ENCODE measurements around the gene AKTIP.
"Not testable (repeated sequence)": the region's sequence is repeated elsewhere in the genome, so short reads cannot be mapped to it uniquely, and the experiment has no call there.

Gene AKTIP

GRCh38 chr16:53515811-53516210, 12.8 kb upstream of the AKTIP start:
- no peak for DNase-seq (ENCODE audit: low read depth, low spot score)

- DNase-seq (ENCODE audit: low read depth, low spot score), result no peak
These were observed 12.2 kb upstream of the AKTIP start for GRCh38 chr16:53515259-53515658.

- not testable (repeated sequence) for DNase-seq (ENCODE audit: low read depth, low spot score)
These were observed 9.8 kb upstream of the AKTIP start for GRCh38 chr16:53512795-53513194.

GRCh38 chr16:53511403-53512280, 8.6 kb upstream of the AKTIP start:
- no peak for DNase-seq (ENCODE audit: low read depth, low spot score)

DNA sequence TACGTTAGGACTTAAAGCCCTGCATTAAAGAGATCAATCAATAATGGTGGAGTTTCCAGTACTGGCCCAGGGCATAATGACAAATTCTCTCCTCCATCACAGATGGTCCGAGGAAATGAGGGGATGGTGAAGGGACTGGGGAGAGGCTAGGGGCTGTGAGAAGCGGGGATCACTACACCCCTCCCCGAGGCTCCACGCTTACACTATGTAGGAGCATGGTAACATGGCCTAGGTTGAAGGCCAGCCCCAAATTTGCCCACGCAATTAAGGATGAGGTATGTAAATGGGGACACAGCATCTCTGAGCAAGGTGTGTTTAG, 8.0 kb upstream of the AKTIP start:
- no peak for DNase-seq (ENCODE audit: low read depth, low spot score)

- no peak for DNase-seq (ENCODE audit: low read depth, low spot score)
These were observed 7.7 kb upstream of the AKTIP start for GRCh38 chr16:53510704-53511070.

- DNase-seq (ENCODE audit: low read depth, low spot score), result no peak
These were observed 7.1 kb upstream of the AKTIP start for GRCh38 chr16:53509906-53510703.

DNA sequence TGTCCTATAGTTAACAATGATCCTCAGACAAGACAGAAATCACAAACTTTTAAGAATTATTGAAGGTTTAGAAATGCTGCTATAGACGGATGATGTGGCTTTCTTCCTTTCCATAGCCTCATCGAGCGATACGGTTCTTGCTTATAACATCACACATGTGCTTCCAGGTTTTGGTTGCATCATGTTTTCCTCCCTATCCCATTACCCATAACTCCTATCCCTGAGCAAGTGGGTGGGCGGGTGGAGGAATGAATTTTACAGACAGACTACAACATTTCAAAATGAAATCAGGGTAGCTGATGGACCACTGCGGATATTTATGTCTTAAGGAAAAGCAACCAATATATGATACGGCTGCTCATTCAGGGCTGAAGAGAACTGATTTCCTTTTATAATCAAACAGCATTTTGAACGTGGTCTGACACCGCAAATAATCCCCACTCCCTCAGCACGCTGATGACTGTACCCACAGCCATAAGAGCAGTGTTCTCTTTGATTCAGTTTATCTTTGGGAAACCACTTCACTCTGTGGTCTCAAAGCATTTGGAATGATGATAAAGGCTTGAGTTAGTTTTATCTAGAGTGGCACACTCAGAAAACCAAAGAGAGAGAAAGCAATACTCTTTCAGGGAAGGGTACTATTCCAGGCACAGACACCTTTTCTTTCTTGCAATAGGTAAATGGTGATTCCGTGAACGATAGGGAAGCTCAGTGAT, 4.6 kb upstream of the AKTIP start:
- no peak for DNase-seq (ENCODE audit: low read depth, low spot score)

DNA sequence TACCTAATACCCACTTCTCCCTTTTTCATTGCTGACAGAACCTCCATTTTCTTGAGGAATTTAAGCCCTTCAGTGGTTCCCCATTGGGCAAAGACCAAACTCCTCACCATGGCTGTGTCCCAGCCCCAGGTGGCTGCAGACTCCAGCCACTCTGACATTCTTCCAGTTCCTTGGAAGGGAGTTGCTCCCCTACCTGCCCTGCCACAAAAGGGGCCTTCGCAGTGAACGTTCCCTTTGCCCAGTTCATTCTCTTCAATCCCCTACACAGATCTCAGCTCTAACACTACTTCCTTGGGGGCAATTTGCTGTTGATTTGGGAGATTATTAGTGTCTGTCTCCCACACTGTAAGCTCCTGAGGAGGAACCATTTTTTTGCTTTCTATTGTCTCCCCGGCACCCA, 3.2 kb upstream of the AKTIP start:
- no peak for DNase-seq (ENCODE audit: low read depth, low spot score)

GRCh38 chr16:53504665-53505064, 1.7 kb upstream of the AKTIP start:
- no peak for DNase-seq (ENCODE audit: low read depth, low spot score)

DNA sequence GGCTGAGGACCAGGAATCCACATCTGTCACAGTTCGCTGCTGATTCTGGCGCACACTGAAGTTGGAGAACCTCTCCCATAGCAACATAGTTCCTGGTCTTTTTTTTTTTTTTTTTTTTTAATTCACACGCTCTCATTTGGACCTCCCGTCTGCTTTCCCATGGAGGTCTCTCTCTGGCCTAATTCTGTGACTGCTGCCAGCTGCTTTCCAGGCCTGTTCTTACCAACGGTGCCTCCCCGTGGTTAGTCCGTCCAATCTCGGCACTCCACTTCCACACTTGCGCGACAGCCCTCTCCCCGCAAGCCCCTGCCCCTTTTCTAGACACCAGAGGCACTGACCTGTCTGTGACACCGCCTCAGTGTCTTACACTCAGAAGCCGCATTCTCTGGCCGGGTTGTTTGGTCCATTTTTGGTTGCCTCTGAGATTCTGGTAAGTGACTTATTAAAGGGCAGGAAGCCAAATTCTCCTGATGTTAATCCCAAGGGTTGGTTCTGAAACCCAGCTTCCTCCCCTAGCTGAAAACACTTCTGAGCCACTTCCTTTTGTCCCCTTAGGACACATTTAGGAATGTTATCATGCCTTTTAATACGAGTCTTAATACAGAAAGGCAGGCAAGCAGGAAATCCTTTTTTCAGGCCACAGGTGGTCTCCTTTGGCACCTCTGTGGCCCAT, 1.1 kb upstream of the AKTIP start:
- DNase-seq (ENCODE audit: low read depth, low spot score), result no peak

- DNase-seq (ENCODE audit: low read depth, low spot score), result peak; percentile 100
These were observed 388 bp upstream of the AKTIP start for GRCh38 chr16:53503270-53503923.

DNA sequence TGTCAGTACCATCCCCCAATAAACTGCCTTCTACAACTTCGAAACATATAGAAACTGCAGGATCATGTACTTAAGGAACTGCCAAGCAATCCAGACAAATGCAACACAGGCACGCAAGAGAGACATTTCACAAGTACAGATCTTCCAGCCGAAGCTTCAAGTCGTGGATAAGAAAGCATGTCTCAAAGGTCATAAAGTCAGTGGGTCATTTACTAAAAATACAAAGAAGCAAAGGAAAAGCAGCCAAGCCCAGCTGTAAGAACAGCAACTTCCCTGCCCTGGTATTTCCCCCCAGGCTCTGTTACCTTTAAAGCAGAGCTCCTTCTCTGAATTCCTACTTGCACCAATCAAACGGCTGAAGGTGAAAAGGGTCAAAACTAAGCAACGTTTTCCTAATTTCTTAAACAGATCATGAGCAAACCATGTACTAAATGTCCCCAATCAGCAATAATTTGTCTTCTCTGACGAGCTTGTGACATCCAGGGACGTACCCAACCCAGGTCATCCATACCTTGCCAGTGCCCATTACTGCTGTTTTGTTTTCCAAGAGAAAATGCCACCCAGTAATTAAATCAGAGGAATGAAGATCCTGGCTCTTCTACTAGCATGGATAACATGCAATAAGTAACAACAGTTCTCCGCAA, 1.7 kb downstream of the AKTIP start:
- no peak for DNase-seq (ENCODE audit: low read depth, low spot score)

DNA sequence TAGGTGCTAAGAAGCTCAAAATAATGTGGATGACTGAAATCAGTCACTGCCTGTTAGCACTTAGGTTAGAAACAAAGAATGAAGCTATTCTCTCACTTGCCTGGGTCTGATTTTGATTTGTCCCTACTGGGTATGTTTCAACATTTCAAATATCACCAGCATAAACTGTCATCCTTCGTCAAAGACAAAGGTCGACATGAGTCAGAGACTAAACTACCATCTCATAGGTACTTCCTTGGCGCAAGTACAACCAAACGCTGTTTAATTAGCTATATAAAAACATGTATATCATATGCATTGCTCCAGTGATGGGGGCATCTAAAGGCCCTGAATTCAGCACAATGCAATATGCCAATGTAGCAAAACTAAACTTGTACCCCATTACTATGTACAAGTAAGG, 4.0 kb downstream of the AKTIP start:
- DNase-seq (ENCODE audit: low read depth, low spot score), result no peak

GRCh38 chr16:53495325-53495724, 7.7 kb downstream of the AKTIP start:
- DNase-seq (ENCODE audit: low read depth, low spot score), result no peak

DNA sequence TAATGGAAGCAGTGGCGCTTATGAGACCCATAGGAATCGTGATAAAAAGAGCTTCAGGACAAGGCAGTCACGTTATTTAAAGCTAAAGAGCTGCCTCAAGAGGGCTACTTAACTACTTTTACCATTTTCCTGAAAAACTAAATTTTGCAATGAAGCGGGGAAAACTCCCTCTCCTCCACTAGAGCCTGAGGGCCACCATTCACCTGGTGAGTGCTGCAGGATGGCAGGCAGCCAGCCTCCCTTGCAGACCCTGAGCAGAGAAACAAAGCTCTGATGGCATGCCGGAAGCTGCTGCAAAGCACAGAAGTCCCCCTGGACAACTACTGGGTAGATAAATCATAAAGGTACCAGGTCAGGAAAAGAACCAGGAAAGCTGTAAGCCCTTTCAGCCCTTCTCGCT, 8.4 kb downstream of the AKTIP start:
- DNase-seq (ENCODE audit: low read depth, low spot score), result no peak

DNA sequence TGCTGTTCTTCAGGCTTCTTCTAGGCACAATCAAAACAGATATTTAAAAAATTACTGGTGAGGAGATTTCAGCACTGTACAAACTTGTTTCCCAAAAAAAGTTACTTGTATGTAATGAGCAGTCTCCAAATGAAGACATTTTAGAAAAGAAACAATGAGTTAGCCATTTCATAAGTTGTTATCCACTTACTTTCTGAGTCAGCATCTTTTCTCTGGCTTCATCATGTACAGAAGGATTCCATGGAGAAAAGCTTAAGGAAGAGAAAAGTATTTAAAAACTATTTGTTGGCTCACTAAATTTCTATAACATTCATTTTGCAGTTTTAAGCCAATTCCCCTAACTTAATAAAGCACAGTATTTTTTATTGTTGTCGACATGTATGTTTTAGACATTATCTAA, 10.5 kb downstream of the AKTIP start:
- no peak for DNase-seq (ENCODE audit: low read depth, low spot score)

DNA sequence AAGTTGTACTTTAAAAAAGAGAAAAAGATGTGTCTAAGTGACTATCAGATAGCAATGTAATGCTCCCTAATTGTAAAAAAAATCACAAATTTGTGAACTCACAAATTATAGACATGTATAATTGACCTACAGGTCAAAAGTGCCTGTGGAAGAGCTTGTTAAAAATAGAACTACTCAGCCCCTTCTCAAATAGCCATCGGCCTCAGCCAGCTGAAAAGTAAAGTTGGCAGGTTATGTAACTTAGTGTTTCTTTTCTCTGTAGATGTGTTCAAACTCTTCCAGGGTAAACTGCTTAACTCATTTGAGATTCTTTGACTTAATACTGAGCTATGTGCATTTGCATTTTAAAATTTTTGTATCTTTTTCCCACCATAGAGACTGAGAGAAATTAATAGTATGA, 13.3 kb downstream of the AKTIP start:
- no peak for DNase-seq (ENCODE audit: low read depth, low spot score)

DNA sequence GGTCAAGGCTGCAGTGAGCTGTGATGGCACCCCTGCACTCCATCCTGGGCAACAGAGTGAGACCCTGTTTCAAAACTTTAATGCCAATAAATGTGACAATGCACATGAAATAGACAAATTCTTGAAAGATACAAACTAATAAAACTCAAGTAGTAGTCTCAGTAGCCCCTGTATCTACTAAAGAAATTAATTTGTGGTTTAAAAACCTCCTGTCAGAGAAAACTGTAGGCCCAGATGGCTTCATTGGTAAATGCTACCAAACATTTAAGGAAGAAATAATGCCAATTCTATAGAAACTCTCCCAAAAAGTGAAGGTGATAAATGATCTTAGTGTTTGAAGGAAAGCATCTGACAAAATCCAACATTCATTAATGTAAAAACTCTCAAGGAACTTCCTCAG, 16.8 kb downstream of the AKTIP start:
- no peak for DNase-seq (ENCODE audit: low read depth, low spot score)

DNA sequence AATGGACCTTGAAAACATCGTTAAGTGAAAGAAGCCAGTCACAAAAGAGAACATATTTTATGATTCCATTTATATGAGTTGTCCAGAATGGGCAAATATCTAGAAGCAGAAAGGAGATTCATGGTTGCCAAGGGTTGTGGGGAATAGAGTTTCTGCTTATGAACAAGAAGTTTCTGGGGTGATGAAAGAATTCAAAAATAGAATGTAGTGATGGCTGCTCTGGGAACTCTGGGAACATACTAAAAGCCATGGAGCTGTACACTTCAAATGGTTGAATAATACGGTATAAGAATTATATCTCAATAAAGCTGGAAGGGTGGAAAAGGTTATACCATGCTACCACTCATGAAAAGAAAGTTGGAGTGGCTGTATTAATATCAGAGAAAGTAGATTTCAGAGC, 18.5 kb downstream of the AKTIP start:
- no peak for DNase-seq (ENCODE audit: low read depth, low spot score)

DNA sequence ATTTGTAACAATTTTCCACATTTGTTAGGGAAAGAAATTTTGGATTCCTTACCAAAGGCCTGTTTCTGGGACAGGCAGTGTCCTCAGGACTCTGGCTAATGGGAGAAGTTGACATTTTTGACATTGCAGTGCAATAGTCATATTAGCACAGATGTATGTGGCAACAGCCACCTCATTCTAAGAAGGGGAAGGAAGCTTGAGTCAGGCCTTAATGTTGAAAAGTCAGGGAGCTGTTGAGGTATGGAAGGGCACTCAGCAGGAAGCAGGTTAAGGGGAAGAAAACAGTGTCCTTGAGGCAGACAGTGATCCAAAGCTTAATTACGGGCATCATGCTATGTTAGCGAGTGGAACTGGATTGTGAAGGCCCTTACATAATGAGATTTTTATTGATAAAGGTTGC, 20.9 kb downstream of the AKTIP start:
- DNase-seq (ENCODE audit: low read depth, low spot score), result no peak
